CD4-positive, alpha-beta T cell treated with Interleukin-12 subunit alpha and Interleukin-12 subunit beta, for 1 hour (primary cell): Measurements from ENCODE around the gene TGFBR2.

Experiments
- DNase-seq: peaks from one replicate; pipeline ENCODE4 v3.0.0-alpha.2; 2020

The TGFBR2 gene

DNA sequence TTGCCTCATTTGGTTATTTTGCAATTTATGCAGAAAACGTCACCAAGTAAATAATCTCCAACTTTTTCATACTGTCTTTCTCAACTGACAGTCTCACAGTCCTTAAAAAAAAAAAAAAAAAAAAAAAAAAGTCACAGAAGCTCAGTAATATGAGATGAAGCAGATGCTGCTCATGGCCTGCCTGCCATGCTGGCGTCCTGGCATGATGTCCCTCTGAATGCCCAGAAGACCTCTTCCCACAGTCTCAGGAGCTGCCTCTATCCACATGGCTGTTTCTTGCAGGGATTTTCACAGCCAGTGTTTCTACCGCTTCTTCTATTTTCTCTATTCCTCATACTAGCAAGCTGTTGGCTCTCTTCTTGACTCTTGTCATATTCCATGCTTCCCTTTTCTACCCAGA, 87.7 kb downstream of the TGFBR2 start:
- DNase-seq, result no peak

DNA sequence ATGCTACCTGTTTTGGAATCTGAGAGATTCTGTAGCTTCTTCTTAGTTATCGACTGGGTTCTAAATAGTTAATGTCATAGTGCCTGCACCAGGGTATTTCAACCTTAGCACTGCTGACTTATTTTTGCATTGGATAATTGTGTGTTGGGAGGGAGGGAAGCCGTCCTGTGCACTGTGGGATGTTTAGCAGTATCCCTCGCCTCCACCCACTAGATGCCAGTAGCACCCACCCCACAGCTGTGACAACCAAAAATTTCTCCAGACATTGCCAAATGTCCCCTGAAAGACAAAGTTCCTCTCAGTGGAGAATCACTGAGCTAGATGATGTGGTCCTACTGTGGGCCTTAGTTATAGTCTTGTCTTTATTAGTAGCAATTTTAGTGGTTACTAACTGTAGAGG, 88.3 kb downstream of the TGFBR2 start:
- DNase-seq, result no peak

DNA sequence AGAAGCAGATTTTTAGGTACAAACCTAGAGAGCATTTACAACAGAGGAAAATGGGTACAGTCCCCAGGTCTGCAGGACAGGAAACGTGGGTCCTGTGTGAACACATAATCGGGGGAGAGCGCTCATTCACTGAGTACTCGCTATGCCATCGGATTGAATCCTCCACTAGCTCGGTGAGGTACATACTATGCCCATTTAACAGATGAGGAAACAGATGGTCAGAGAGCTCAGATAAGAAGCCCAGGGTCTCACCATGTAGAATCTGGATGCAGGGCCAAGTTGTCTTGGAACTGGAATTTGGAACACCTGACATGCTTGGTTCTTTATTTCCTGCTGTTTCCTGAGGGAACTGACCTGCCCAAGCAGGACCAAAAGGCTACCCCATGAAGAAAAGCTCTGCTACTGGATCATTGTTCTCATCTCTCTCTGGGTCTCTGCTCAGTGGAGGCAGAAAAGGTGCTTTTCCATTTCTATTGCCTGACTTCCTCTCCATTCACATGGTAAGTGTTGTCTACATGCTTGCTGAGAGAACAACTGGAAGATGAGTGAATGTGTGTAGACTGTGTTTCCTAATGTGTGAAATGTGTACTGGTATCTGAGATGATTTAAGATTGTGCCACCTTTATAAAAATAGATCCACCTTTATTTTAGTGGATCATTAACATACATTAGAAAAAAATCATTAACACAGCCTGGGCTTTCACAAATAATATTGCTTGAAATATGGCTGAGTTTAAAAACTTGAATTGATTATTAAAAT, 89.1 kb downstream of the TGFBR2 start:
- DNase-seq, result no peak

GRCh38 chr3:30696403-30696819, 90.0 kb downstream of the TGFBR2 start:
- no peak for DNase-seq

- no peak for DNase-seq
These were observed 90.5 kb downstream of the TGFBR2 start for GRCh38 chr3:30696896-30697295.

- DNase-seq, result no peak
These were observed 92.1 kb downstream of the TGFBR2 start for GRCh38 chr3:30698549-30698948.

GRCh38 chr3:30699927-30700326, 93.5 kb downstream of the TGFBR2 start:
- no peak for DNase-seq

DNA sequence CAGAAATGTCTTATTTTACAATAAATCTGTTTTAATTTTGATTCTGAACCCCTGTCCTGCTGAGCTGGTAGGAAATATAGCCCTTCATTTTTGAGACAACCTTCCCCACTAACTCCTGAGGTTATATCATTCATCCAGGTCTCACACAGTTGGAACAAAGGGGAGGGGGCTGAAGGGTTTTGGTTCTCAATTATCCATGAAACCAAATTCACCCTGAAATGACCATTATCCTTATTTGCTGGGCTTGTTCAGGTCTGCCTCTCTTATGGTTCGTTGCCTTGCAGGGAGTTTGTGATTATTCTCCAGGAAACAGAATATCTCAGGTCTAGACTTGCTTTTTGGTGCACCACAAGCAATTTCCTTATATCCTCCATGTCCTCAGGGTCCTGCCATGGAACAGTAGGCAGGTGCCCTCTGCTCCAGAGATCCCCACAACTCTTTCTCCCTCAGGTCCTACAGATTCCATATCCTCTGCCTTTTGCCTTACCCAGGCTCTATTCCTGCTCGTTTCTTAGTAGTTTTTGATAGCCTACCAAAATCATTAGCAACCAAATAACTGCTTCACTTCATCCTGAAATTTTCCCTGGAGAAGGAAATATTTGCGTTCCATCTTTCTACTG, 94.4 kb downstream of the TGFBR2 start:
- no peak for DNase-seq

DNA sequence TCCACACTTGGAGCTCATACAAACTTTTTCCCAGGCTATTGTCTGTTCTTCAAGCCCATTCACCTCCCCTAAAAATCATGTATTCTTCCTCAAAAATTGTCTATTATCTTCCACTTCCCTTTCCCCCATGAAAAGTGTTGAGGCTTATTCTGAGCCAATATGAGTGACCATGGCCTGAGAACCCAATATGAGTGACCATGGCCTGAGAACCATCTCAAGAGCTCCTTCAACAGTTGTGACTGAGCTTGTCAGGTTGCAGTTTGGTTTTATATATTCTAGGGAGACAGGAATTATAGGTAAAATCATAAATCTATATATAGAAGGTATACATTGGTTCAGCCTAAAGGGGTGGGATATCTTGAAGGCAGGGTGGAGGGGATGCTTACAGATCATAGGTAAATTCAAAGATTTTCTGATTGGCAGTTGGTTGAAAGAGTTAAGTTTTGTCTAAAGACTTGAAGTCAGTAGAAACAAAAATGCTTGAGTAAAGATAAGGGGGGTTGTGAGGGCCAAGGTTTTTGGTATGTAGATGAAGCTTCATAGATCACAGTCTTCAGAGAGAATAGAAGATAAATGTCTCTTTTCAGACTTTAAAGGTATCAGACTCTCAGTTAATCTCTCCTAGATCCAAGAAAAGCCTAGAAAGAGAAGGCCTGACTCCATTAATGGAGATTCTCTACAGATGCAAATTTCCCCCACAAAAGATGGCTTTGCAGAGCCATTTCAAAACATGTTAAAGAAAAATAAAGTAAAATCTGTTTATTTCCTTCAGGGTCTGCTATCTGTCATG, 95.8 kb downstream of the TGFBR2 start:
- DNase-seq, result no peak

- DNase-seq, result no peak
These were observed 96.5 kb downstream of the TGFBR2 start for GRCh38 chr3:30702828-30703397.

DNA sequence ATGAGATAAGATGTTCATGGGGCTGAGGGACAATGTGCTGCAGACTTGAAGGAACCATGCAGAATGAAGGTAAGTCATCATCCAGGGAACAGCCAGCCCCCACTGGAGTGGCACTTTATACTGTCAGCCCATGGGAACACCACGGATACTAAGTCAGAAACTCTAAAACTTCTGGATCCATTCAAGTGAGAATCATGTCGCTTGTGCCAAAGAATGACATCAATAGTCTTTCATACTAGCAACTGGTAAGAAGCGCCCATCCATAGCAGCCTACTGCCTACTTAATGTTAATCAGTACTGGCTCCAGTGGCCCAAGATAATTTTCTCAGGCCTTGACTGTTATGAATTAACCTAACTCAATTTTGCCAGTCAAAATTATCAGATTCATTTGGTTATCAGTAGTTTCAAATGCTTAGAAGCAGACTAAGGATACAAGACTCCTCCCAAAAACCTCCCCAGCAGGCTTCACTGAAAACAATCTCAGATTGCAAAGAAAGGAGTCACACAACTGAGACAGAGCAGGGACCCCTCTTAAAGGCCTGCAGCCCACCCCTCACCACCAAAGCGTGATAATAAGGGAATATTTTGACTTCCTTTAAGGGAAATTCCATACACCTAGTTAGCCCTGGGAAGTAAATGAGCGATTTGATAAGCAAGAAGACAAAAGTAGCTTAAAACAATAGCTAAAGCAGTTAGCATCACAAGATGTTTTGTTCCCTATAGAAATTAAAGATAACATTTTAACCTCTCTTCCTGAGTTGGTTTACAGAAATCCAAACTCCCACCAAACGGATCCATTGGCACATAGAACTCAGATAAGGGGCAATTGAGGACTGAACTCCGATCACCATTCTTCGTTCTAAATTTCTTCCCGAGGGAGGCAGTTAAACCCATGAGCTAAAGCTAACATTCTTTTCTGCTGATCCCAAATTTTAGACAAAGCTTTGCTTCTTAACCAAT, 98.8 kb downstream of the TGFBR2 start:
- no peak for DNase-seq

DNA sequence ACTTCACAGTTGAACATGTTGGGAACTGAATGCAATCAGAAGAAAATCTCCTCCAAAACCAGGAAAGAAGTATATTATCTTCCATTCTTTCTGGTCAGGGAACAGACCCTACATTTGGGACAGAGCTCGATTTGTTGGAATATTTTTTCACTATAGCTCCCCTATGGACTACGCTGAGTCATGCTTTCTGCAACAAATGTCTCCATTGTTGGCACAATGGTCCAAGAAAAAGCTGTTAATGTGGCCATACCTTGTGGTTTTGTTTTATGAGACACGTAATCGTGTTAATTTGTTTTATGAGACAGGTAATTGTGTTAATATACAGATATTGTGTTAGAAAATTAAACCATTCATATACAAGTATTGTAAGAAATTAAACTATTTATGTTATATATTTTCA, 101.4 kb downstream of the TGFBR2 start:
- no peak for DNase-seq

- no peak for DNase-seq
These were observed 102.1 kb downstream of the TGFBR2 start for GRCh38 chr3:30708472-30708871.

GRCh38 chr3:30710017-30710416, 103.6 kb downstream of the TGFBR2 start:
- DNase-seq, result no peak

DNA sequence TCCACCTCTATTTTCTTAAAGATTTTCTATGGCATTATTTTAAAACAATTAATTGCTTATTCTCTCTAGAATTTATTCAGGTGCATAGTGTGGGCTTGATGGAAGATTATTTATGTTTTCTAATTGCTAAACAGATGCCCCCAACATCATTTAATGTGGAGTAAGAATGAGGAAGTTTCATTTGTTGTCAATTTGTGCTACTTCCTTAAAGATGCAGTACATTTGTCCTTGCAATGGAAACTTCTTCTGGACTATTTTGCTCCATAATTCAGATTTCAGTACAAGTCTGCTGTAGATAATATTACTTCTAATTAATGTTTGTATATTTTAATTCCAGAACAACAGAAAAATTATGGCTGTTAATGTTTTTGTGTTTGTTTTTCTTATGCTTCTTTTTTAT, 104.8 kb downstream of the TGFBR2 start:
- no peak for DNase-seq

- DNase-seq, result no peak
These were observed 105.5 kb downstream of the TGFBR2 start for GRCh38 chr3:30711867-30712266.

- DNase-seq, result no peak
These were observed 106.6 kb downstream of the TGFBR2 start for GRCh38 chr3:30712991-30713390.

DNA sequence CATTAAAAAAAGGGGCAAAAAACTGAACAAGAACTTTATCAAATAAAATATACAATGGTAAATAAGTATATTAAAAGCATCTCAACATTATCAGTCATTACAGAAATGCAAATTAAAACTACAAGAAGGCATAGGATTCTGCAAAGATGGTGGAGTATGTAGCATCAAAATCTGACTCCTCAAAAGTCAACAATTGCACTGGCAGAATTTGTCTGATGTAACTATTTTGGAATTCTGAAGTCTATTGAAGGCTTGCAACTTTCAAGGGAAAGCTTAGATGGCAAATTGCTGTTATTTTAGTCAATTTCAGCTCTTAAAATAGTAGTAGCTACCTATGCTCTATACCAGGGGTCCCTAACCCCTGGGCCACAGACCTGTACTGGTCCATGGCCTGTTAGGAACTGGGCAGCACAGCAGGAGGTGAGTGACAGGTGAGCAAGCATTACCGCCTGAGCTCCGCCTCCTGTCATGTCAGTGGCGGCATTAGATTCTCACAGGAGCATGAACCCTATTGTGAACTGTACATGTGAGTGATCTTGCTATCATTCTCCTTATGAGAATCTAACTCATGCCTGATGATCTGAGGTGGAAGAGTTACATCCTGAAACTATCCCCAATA, 107.6 kb downstream of the TGFBR2 start:
- DNase-seq, result no peak

GRCh38 chr3:30719536-30719935, 113.1 kb downstream of the TGFBR2 start:
- DNase-seq, result no peak

- DNase-seq, result no peak
These were observed 114.3 kb downstream of the TGFBR2 start for GRCh38 chr3:30720586-30721313.

- DNase-seq, result no peak
These were observed 114.9 kb downstream of the TGFBR2 start for GRCh38 chr3:30721314-30721634.
